H54 (cell line): ENCODE data around the gene TRMT1.

Experiments used
- DNase-seq: peaks from one replicate; pipeline ENCODE4 v3.0.0; 2011; ENCODE audit warnings: low spot score, mixed read lengths; ENCODE audit not compliant: insufficient read length
- FAIRE-seq: peaks from 3 replicates; lab custom pipeline; 2011; peaks lifted over from hg19 to GRCh38; lab: Jason Lieb, UNC
- POLR2A ChIP-seq: IDR thresholded peaks from 2 replicates; pipeline ENCODE4 v1.6.1; 2011; ENCODE audit warnings: low read depth, mild to moderate bottlenecking, low read length

Gene TRMT1

GRCh38 chr19:13078381-13078780 is 38.2 kb downstream of the TRMT1 start:
- FAIRE-seq (no peak), DNase-seq (no peak)
- TF ChIP-seq POLR2A = no peak

- DNase-seq = no peak
- TF ChIP-seq POLR2A = no peak
- no peak for FAIRE-seq
Measured at GRCh38 chr19:13077240-13077639, 39.3 kb downstream of the TRMT1 start.

- DNase-seq (no peak), FAIRE-seq (no peak)
- no peak for TF ChIP-seq POLR2A
Measured at GRCh38 chr19:13076787-13077186, 39.8 kb downstream of the TRMT1 start.

GRCh38 chr19:13076320-13076719 is 40.2 kb downstream of the TRMT1 start:
- FAIRE-seq (no peak), DNase-seq (no peak)
- TF ChIP-seq POLR2A = no peak

GRCh38 chr19:13074378-13074777 is 42.2 kb downstream of the TRMT1 start:
- FAIRE-seq (no peak), DNase-seq (no peak)
- no peak for TF ChIP-seq POLR2A

GRCh38 chr19:13073263-13073662 is 43.3 kb downstream of the TRMT1 start:
- TF ChIP-seq POLR2A = no peak
- no peak for FAIRE-seq
- no peak for DNase-seq

- no peak for FAIRE-seq
- no peak for TF ChIP-seq POLR2A
- no peak for DNase-seq
Measured at GRCh38 chr19:13072188-13072908, 44.2 kb downstream of the TRMT1 start.

GRCh38 chr19:13071444-13072187 is 44.9 kb downstream of the TRMT1 start:
- no peak for TF ChIP-seq POLR2A

GRCh38 chr19:13070425-13071140 is 46.0 kb downstream of the TRMT1 start:
- FAIRE-seq (no peak), DNase-seq (no peak)
- no peak for TF ChIP-seq POLR2A

More at GRCh38 chr19:13071444-13072187, 44.9 kb downstream of the TRMT1 start:
- no peak for FAIRE-seq
- no peak for DNase-seq

GRCh38 chr19:13069415-13070359 is 46.9 kb downstream of the TRMT1 start:
- no peak for TF ChIP-seq POLR2A
- no peak for DNase-seq
- no peak for FAIRE-seq

GRCh38 chr19:13068085-13068846 is 48.3 kb downstream of the TRMT1 start:
- DNase-seq = no peak
- no peak for FAIRE-seq
- TF ChIP-seq POLR2A = no peak
